AG09319 (cell line): ENCODE measurements around the gene ALDH1L2.

Experiments used
- DNase-seq: peaks from one replicate; pipeline ENCODE4 v3.0.0-alpha.2; 2010; ENCODE audit warnings: low read depth; ENCODE audit errors: extremely low read depth
- TF ChIP-seq, protein P1 (sequence below): IDR thresholded peaks from 2 replicates; pipeline ENCODE4 v1.5.1; 2011; ENCODE audit warnings: low read depth, mild to moderate bottlenecking, inconsistent platforms, low read length, moderate library complexity

Gene ALDH1L2

DNA sequence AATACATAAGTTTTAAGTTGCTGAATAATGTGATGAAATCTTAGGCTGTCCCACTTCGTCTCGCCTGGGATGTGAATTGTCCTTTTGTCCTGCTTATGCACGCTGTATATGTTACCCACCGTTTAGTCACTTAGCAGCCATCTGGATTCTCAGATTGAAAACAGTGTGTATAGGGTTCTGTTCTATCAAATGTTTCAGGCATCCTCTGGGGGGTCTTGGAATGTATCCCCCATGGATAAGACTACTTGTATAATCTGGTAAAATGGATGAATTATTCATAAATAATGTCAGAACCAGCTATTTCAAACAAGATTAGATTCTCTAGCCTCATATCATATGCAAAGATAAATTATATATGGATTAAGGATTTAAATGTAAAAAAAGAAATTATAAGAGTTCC lies 68.7 kb downstream of the ALDH1L2 start:
- no peak for DNase-seq
- TF ChIP-seq, protein P1, sequence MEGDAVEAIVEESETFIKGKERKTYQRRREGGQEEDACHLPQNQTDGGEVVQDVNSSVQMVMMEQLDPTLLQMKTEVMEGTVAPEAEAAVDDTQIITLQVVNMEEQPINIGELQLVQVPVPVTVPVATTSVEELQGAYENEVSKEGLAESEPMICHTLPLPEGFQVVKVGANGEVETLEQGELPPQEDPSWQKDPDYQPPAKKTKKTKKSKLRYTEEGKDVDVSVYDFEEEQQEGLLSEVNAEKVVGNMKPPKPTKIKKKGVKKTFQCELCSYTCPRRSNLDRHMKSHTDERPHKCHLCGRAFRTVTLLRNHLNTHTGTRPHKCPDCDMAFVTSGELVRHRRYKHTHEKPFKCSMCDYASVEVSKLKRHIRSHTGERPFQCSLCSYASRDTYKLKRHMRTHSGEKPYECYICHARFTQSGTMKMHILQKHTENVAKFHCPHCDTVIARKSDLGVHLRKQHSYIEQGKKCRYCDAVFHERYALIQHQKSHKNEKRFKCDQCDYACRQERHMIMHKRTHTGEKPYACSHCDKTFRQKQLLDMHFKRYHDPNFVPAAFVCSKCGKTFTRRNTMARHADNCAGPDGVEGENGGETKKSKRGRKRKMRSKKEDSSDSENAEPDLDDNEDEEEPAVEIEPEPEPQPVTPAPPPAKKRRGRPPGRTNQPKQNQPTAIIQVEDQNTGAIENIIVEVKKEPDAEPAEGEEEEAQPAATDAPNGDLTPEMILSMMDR, result no peak

DNA sequence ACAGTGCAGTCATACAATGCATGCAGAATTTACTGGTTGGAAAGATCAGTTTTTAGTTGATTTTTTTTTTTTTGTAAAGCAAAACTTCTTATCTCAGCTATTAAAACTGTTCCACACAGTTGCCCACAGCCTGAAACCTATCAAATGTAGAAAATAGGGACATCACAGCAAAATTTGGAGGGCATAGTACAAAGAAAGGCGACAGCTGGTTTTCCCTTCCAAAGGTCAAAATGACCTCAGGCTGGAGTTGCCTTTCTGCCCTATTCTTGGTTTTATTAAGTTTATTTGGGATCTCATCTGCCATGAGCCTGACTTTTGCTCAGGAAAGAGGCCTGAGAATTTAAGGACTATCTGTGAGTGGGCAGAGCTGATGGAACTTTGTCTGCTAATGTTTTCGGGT lies 69.7 kb downstream of the ALDH1L2 start:
- TF ChIP-seq, protein P1, result no peak
- no peak for DNase-seq

DNA sequence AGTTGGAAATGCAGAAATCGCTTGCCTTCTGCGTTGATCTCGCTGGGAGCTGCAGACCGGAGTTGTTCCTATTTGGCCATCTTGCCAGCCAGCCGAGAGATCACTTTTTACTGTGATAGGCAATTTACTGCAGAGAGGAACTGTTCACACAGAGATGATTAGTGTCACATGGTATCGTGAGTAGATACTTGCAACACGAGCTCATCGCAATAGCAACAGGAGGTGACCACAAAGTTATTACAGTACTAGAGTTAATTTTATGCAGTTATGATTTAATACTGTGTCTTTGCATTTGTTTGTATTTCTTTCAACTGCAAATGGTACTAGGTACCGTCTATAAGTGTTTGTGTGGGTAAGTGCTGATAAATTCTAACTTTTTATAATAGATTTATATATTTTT lies 70.4 kb downstream of the ALDH1L2 start:
- TF ChIP-seq, protein P1, result no peak

DNA sequence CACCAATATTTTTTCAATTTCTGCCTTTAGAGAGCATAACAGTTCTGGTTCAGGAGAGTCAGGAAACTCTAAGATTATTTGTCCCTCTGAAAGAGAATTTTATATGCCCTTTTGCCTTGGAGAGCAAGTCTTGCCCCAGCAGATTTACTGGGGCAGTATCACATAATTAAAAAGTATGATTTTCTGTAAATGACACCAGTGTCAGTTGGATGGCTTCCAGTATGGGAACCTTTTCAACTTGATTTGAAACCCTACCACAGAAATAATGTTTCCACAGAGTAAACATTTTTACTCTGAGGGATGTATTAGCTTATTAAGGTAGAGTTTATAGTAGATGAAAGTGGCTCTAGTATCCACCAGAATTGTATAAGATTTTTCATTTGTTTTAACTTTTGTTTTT lies 82.8 kb downstream of the ALDH1L2 start:
- DNase-seq, result no peak
- TF ChIP-seq, protein P1, result no peak

More for the DNA sequence above, 70.4 kb downstream of the ALDH1L2 start:
- no peak for DNase-seq

DNA sequence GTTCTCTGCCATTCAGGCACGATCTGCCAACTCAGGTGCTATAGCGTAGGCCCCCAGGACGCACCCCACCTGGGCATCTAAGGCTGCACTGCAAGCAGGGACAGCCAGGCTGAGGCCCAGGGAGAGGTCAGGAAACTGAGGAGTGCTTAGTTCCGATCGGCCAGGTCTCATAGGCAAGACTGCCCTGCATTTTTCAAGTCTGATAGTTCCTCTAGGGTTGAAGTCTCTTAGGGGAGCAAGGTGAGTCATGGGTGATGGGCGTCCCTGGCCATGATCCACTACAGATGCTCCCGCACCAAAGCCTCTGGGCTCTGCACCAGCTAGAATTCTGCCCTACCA lies 84.9 kb downstream of the ALDH1L2 start:
- TF ChIP-seq, protein P1, result no peak
- DNase-seq, result no peak

DNA sequence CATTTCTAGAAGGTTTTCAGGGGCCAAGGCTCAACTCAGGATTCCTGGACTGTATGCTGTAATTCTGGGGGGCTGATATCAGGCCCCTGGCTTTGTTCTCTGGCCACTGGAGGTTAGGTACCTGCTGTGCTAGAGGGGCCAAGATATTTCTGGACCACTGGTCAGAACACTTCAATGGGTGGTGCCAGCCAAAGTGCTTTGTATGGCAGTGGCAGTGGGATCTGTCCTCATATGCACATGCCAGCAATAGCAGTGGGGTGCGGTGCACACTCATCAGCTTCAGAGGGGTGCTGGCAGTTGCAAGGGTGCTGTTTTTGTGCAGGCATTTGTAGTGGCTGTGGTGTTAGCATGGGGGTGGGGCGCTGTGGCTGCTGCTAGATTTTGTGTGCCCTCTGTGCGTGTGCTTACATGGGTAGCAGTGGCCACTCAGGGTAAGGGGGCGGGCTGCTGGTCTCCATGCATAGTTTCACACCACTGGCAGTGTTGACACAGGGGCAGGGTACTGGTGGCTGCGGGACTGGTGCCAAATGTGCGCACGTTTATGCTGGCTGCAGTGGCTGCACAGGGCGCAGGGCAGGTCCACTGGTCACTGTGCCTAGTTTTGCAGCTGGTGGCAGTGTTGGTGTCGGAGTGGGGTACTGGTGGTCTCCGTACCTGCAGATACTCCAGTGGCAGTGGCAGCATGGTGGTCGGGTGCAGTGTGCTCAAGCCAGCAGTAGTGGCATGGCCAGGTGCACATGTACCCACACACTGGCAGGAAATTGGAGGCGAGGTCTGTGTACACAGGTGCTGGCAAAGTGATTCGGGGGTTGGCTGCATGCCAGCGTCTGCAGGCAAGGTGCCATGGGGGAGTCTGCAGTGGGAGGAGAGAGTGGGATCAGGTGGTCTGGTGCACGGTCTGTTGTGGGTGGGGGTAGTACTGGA lies 85.6 kb downstream of the ALDH1L2 start:
- TF ChIP-seq, protein P1, result no peak
- no peak for DNase-seq

DNA sequence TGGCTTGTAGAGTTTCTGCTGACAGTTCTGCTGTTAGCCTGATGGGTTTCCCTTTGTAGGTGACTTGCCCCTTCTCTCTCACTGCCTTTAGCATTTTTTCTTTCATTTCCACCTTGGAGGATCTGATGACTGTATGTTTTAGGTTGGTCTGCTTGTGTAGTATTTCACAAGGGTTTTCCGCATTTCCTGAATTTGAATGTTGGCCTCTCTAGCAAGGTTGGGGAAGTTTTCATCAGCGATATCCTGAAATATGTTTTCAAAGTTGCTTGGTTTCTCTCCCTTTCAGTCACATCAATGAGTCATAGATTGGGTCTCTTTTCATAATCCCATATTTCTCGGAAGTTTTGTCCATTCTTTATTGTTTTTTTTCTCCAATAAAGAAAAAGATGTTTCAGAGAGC lies 86.7 kb downstream of the ALDH1L2 start:
- TF ChIP-seq, protein P1, result no peak
- no peak for DNase-seq
